HepG2 (cell line): ENCODE measurements around the gene CSNK2A1.

ENCODE experiments used
- ATF7 ChIP-seq, 2 experiments: fragments of 450-650 bp in 1 of 2; sonication (generic) in 1 of 2; formaldehyde crosslinking in 1 of 2; IDR thresholded peaks; 2 replicates each; pipeline versions ENCODE4 v1.4.0 to v1.6.1; 2016 to 2020; ENCODE audit warnings: antibody characterized with exemption in 1 of 2, mild to moderate bottlenecking in 1 of 2, missing genetic modification reagents in 1 of 2
- CBX5 ChIP-seq: sonication (generic); formaldehyde crosslinking; IDR thresholded peaks from 2 replicates; pipeline ENCODE4 v1.4.0; 2020; ENCODE audit warnings: missing genetic modification reagents, borderline replicate concordance
- ETV5 ChIP-seq: IDR thresholded peaks from 2 replicates; pipeline ENCODE4 v1.6.1; 2018; ENCODE audit warnings: missing biosample characterization, missing genetic modification reagents, inconsistent platforms, borderline replicate concordance
- ISX ChIP-seq: sonication (generic); formaldehyde crosslinking; conservative IDR thresholded peaks from 2 replicates; pipeline ENCODE4 v1.5.0; 2020; ENCODE audit warnings: missing genetic modification reagents
- NFYB ChIP-seq: sonication (generic); formaldehyde crosslinking; IDR thresholded peaks from 2 replicates; pipeline ENCODE4 v1.4.0; 2020; ENCODE audit warnings: missing genetic modification reagents
- ZNF12 ChIP-seq: sonication (generic); formaldehyde crosslinking; IDR thresholded peaks from 2 replicates; pipeline ENCODE4 v1.5.0; 2020; ENCODE audit warnings: missing genetic modification reagents
- TF ChIP-seq, protein P1 (sequence below): sonication (generic); formaldehyde crosslinking; IDR thresholded peaks from 2 replicates; pipeline ENCODE4 v1.4.0; 2020; ENCODE audit warnings: missing genetic modification reagents
- TF ChIP-seq, protein P2 (sequence below): sonication (generic); formaldehyde crosslinking; IDR thresholded peaks from 2 replicates; pipeline ENCODE4 v1.5.0; 2020; ENCODE audit warnings: mild to moderate bottlenecking, missing genetic modification reagents, moderate library complexity
- TF ChIP-seq, protein P3 (sequence below): sonication (generic); formaldehyde crosslinking; IDR thresholded peaks from 2 replicates; pipeline ENCODE4 v1.4.0; 2020; ENCODE audit warnings: missing genetic modification reagents
- TF ChIP-seq, protein P4 (sequence below): sonication (generic); formaldehyde crosslinking; IDR thresholded peaks from 2 replicates; pipeline ENCODE4 v1.8.0; 2023; ENCODE audit warnings: mild to moderate bottlenecking, missing genetic modification reagents

DNA sequence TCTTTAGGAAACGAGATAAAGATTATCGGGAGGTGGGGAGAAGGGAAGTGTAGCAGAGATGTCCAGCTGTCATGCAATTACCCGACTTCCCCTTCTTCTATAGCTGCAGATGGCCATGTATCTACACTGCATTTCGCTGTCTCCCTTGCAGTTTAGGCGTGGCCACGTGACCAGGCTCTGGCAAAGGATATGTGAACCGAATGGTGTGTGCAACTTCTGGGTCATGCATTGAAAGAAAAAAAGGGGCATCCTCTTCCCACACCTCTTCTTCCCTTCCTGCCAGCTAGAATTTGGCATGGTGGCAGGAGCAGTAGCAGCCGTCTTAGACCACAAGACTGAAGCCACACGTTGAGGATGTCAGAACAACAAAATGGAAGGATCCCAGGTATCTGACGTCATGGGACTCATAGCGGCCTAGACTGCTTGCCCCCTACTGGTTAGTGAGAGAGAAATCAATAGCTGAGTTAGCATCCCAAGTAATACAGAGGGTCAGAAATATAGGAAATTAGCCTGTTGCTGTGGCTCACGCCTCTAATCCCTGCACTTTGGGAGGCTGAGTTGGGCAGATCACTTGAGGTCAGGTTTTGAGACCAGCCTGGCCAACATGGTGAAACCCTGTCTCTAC, 33.7 kb upstream of the CSNK2A1 start:
- TF ChIP-seq, protein P1, sequence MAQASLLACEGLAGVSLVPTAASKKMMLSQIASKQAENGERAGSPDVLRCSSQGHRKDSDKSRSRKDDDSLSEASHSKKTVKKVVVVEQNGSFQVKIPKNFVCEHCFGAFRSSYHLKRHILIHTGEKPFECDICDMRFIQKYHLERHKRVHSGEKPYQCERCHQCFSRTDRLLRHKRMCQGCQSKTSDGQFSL (CRISPR knock-in tag) = no peak
- TF ChIP-seq, protein P2, sequence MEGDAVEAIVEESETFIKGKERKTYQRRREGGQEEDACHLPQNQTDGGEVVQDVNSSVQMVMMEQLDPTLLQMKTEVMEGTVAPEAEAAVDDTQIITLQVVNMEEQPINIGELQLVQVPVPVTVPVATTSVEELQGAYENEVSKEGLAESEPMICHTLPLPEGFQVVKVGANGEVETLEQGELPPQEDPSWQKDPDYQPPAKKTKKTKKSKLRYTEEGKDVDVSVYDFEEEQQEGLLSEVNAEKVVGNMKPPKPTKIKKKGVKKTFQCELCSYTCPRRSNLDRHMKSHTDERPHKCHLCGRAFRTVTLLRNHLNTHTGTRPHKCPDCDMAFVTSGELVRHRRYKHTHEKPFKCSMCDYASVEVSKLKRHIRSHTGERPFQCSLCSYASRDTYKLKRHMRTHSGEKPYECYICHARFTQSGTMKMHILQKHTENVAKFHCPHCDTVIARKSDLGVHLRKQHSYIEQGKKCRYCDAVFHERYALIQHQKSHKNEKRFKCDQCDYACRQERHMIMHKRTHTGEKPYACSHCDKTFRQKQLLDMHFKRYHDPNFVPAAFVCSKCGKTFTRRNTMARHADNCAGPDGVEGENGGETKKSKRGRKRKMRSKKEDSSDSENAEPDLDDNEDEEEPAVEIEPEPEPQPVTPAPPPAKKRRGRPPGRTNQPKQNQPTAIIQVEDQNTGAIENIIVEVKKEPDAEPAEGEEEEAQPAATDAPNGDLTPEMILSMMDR (CRISPR knock-in tag) = peak; percentile 48
- TF ChIP-seq NFYB (CRISPR knock-in tag) (no peak), CBX5 (CRISPR knock-in tag) (no peak), ETV5 (CRISPR knock-in tag) (no peak), ISX (CRISPR knock-in tag) (no peak), ATF7 (IDR thresholded peaks at IDR 0.05) (peak; percentile 96), ATF7 (CRISPR knock-in tag; IDR thresholded peaks at IDR 0.05) (peak; percentile 71), ZNF12 (CRISPR knock-in tag) (no peak)
- TF ChIP-seq, protein P3, sequence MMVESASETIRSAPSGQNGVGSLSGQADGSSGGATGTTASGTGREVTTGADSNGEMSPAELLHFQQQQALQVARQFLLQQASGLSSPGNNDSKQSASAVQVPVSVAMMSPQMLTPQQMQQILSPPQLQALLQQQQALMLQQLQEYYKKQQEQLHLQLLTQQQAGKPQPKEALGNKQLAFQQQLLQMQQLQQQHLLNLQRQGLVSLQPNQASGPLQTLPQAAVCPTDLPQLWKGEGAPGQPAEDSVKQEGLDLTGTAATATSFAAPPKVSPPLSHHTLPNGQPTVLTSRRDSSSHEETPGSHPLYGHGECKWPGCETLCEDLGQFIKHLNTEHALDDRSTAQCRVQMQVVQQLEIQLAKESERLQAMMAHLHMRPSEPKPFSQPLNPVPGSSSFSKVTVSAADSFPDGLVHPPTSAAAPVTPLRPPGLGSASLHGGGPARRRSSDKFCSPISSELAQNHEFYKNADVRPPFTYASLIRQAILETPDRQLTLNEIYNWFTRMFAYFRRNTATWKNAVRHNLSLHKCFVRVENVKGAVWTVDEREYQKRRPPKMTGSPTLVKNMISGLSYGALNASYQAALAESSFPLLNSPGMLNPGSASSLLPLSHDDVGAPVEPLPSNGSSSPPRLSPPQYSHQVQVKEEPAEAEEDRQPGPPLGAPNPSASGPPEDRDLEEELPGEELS = no peak
- TF ChIP-seq, protein P4, sequence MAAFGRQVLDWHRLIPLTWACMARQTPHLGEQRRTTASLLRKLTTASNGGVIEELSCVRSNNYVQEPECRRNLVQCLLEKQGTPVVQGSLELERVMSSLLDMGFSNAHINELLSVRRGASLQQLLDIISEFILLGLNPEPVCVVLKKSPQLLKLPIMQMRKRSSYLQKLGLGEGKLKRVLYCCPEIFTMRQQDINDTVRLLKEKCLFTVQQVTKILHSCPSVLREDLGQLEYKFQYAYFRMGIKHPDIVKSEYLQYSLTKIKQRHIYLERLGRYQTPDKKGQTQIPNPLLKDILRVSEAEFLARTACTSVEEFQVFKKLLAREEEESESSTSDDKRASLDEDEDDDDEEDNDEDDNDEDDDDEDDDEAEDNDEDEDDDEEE = no peak
